GM23338 (cell line): Measurements from ENCODE around the gene HMOX1. TPM values are rescaled to one million over a fixed set of nuclear protein-coding genes. Genes with fewer than 3 reads are reported as not detected.

Experiments
- ATAC-seq: fragments of 200-7000 bp; cut with Tn5 transposase; 3 replicates; pipeline ENCODE4 v1.9.1; 2020
- DNase-seq: peaks from one replicate; pipeline ENCODE4 v3.0.0-alpha.2; 2015; ENCODE audit warnings: low spot score
- H2AFZ ChIP-seq: fragments of 200-600 bp; sonication (generic); 2 replicates; pipeline ENCODE4 v1.8.0; 2016; ENCODE audit warnings: antibody characterized with exemption, mild to moderate bottlenecking, moderate library complexity
- H3F3A ChIP-seq: fragments of 200-600 bp; sonication (generic); replicated peaks from 2 replicates; pipeline ENCODE4 v1.8.0; 2017; ENCODE audit warnings: antibody characterized with exemption, mixed run types, low read depth
- H3K27ac ChIP-seq: fragments of 200-600 bp; sonication (generic); 2 replicates; pipeline ENCODE4 v1.6.1; 2016; ENCODE audit warnings: low read depth
- H3K27me3 ChIP-seq: fragments of 200-600 bp; sonication (generic); 2 replicates; pipeline ENCODE4 v1.8.0; 2016; ENCODE audit warnings: mild to moderate bottlenecking, mixed run types, moderate library complexity; ENCODE audit not compliant: insufficient read depth
- H3K36me3 ChIP-seq: fragments of 200-600 bp; sonication (generic); 2 replicates; pipeline ENCODE4 v1.8.0; 2016; ENCODE audit warnings: mild to moderate bottlenecking; ENCODE audit not compliant: insufficient read depth
- H3K4me1 ChIP-seq: fragments of 200-600 bp; sonication (generic); 2 replicates; pipeline ENCODE4 v1.8.0; 2016; ENCODE audit warnings: mild to moderate bottlenecking, moderate library complexity; ENCODE audit not compliant: insufficient read depth
- H3K4me2 ChIP-seq: fragments of 200-600 bp; sonication (generic); 2 replicates; pipeline ENCODE4 v1.7.1; 2017; ENCODE audit warnings: mixed run types
- H3K4me3 ChIP-seq: fragments of 200-600 bp; sonication (generic); 2 replicates; pipeline ENCODE4 v1.6.1; 2016; ENCODE audit warnings: mixed run types
- H3K79me2 ChIP-seq: fragments of 200-600 bp; sonication (generic); replicated peaks from 2 replicates; pipeline ENCODE4 v1.8.0; 2017; ENCODE audit warnings: mild to moderate bottlenecking; ENCODE audit not compliant: insufficient read depth
- H3K9me2 ChIP-seq: fragments of 200-600 bp; sonication (generic); 2 replicates; pipeline ENCODE4 v1.8.0; 2017; ENCODE audit not compliant: insufficient read depth
- H4K20me1 ChIP-seq: fragments of 200-600 bp; sonication (generic); replicated peaks from 2 replicates; pipeline ENCODE4 v1.8.0; 2017; ENCODE audit warnings: mild to moderate bottlenecking; ENCODE audit not compliant: insufficient read depth
- H3K27ac Mint-ChIP-seq: 2 replicates; pipeline ENCODE4 v1.8.0; 2020; ENCODE audit warnings: inconsistent platforms, mild to moderate bottlenecking, moderate library complexity, mixed read lengths
- H3K27me3 Mint-ChIP-seq: 3 replicates; pipeline ENCODE4 v1.8.0; 2022; ENCODE audit warnings: low read depth, mild to moderate bottlenecking, moderate library complexity, mixed read lengths, inconsistent platforms; ENCODE audit not compliant: insufficient read depth, poor library complexity
- H3K36me3 Mint-ChIP-seq: 3 replicates; pipeline ENCODE4 v1.8.0; 2021; ENCODE audit warnings: low read depth, mild to moderate bottlenecking, inconsistent platforms, moderate library complexity, mixed read lengths
- H3K4me1 Mint-ChIP-seq: 3 replicates; pipeline ENCODE4 v1.8.0; 2020; ENCODE audit warnings: mild to moderate bottlenecking, inconsistent platforms, mixed read lengths
- H3K4me3 Mint-ChIP-seq: 3 replicates; pipeline ENCODE4 v1.8.0; 2021; ENCODE audit warnings: moderate library complexity, mild to moderate bottlenecking, inconsistent platforms, mixed read lengths
- H3K9me3 Mint-ChIP-seq: 3 replicates; pipeline ENCODE4 v1.8.0; 2020; ENCODE audit warnings: moderate library complexity, mild to moderate bottlenecking, inconsistent platforms, mixed read lengths
- EZH2 ChIP-seq: fragments of 200-600 bp; sonication (generic); IDR thresholded peaks from one replicate; pipeline ENCODE4 v1.8.0; 2017; ENCODE audit warnings: antibody characterized with exemption, mild to moderate bottlenecking, low read depth; ENCODE audit not compliant: unreplicated experiment
- JUNB ChIP-seq: IDR thresholded peaks from one replicate; pipeline ENCODE4 v1.6.1; 2016; ENCODE audit warnings: antibody characterized with exemption; ENCODE audit not compliant: unreplicated experiment
- NANOG ChIP-seq: IDR thresholded peaks from 2 replicates; pipeline ENCODE4 v1.6.1; 2016; ENCODE audit warnings: antibody characterized with exemption, borderline replicate concordance
- POLR2AphosphoS5 ChIP-seq: IDR thresholded peaks from 2 replicates; pipeline ENCODE4 v1.6.1; 2016; ENCODE audit warnings: antibody characterized with exemption, low read depth
- STAT1 ChIP-seq: IDR thresholded peaks from one replicate; pipeline ENCODE4 v1.6.1; 2016; ENCODE audit warnings: antibody characterized with exemption; ENCODE audit not compliant: unreplicated experiment
- ZNF114 ChIP-seq: fragments of 250-450 bp; sonication (Bioruptor Pico); IDR thresholded peaks from 2 replicates; pipeline ENCODE4 v1.5.0; 2020; ENCODE audit warnings: mild to moderate bottlenecking, moderate library complexity
- ZNF331 ChIP-seq: fragments of 250-450 bp; sonication (Bioruptor Pico); IDR thresholded peaks from 2 replicates; pipeline ENCODE4 v1.5.0; 2020; ENCODE audit warnings: low read depth, mild to moderate bottlenecking, moderate library complexity
- polyA plus RNA-seq: library from polyadenylated mRNA; unstranded; fragments of >200 nt; fragmentation: Nextera tagmentation; extraction: Ambion mirVana; gene quantifications from 2 replicates; pipeline ENCODE4 v1.2.1, GENCODE V29; 2016
- total RNA-seq: library from RNA; depleted of rRNA; stranded (reverse); fragments of >200 nt; shearing (Covaris generic); gene quantifications from 2 replicates; pipeline ENCODE4 v1.2.3, GENCODE V29; 2014
- TF ChIP-seq, protein P1 (sequence below): fragments of 250-450 bp; sonication (Bioruptor Pico); IDR thresholded peaks from 2 replicates; pipeline ENCODE4 v1.5.0; 2020; ENCODE audit warnings: mild to moderate bottlenecking, moderate library complexity

The HMOX1 gene
- total and polyA plus RNA-seq, 2 experiments from 2014 or later: 10.9 to 22.6 TPM

DNA sequence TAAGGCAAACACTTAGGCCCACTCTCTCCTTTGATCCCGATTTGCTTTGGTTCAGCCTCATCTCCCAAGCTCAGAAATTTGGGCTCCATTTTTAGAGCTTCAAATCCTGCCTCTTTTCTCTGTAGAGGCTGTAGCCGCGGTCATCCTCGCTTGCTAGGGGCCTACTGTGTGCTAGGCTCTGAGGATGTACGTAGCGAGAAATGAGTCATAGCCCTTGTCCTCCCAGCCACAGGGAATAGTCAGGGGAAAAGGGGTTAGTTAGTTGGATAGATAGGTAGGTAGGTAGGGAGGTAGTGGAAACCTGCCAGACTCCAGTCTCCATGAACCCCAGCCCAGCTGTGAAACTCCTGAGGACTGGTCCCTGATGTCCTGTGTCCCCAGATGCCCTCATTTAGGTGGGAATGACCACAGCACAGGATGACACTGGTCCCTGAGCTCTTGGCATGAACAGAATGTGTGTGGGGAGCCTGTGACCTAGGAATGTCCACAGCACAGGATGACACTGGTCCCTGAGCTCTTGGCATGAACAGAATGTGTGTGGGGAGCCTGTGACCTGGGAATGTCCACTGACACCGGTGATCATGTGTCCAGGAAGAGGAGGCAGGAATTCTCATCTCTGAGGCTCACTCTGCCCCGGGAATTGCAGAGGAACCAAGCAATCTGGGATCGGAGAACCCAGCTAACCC is 21.4 kb upstream of the HMOX1 start:
- DNase-seq: no peak
- Mint-ChIP-seq H3K27ac (no peak overlapping the region), H3K9me3 (no peaks in the 10 kb centered on the region; the same call in 2 of the 3 replicates), H3K4me1 (no peaks in the 10 kb centered on the region), H3K4me3 (no peak overlapping the region), H3K36me3 (no peaks in the 10 kb centered on the region), H3K27me3 (peaks cover 10% of the 10 kb centered on the region)
- H3K79me2 ChIP-seq: no peaks in the 10 kb centered on the region
- H3K36me3 ChIP-seq: no peaks in the 10 kb centered on the region
- no peaks in the 10 kb centered on the region for H4K20me1 ChIP-seq
- H3K4me2 ChIP-seq: no peak overlapping the region
- no peaks in the 10 kb centered on the region for H3F3A ChIP-seq
- no peaks in the 10 kb centered on the region for H3K27me3 ChIP-seq
- H3K4me3 ChIP-seq: no peak overlapping the region
- no peak for ATAC-seq
- H2AFZ ChIP-seq: 0 out of 2 replicates have a peak overlapping the region, but pooled peaks have one; percentile 7
- H3K27ac ChIP-seq: no peak overlapping the region
- no peaks in the 10 kb centered on the region for H3K9me2 ChIP-seq
- H3K4me1 ChIP-seq: no peaks in the 10 kb centered on the region
- TF ChIP-seq NANOG (no peak), POLR2AphosphoS5 (no peak)
- TF ChIP-seq, protein P1, sequence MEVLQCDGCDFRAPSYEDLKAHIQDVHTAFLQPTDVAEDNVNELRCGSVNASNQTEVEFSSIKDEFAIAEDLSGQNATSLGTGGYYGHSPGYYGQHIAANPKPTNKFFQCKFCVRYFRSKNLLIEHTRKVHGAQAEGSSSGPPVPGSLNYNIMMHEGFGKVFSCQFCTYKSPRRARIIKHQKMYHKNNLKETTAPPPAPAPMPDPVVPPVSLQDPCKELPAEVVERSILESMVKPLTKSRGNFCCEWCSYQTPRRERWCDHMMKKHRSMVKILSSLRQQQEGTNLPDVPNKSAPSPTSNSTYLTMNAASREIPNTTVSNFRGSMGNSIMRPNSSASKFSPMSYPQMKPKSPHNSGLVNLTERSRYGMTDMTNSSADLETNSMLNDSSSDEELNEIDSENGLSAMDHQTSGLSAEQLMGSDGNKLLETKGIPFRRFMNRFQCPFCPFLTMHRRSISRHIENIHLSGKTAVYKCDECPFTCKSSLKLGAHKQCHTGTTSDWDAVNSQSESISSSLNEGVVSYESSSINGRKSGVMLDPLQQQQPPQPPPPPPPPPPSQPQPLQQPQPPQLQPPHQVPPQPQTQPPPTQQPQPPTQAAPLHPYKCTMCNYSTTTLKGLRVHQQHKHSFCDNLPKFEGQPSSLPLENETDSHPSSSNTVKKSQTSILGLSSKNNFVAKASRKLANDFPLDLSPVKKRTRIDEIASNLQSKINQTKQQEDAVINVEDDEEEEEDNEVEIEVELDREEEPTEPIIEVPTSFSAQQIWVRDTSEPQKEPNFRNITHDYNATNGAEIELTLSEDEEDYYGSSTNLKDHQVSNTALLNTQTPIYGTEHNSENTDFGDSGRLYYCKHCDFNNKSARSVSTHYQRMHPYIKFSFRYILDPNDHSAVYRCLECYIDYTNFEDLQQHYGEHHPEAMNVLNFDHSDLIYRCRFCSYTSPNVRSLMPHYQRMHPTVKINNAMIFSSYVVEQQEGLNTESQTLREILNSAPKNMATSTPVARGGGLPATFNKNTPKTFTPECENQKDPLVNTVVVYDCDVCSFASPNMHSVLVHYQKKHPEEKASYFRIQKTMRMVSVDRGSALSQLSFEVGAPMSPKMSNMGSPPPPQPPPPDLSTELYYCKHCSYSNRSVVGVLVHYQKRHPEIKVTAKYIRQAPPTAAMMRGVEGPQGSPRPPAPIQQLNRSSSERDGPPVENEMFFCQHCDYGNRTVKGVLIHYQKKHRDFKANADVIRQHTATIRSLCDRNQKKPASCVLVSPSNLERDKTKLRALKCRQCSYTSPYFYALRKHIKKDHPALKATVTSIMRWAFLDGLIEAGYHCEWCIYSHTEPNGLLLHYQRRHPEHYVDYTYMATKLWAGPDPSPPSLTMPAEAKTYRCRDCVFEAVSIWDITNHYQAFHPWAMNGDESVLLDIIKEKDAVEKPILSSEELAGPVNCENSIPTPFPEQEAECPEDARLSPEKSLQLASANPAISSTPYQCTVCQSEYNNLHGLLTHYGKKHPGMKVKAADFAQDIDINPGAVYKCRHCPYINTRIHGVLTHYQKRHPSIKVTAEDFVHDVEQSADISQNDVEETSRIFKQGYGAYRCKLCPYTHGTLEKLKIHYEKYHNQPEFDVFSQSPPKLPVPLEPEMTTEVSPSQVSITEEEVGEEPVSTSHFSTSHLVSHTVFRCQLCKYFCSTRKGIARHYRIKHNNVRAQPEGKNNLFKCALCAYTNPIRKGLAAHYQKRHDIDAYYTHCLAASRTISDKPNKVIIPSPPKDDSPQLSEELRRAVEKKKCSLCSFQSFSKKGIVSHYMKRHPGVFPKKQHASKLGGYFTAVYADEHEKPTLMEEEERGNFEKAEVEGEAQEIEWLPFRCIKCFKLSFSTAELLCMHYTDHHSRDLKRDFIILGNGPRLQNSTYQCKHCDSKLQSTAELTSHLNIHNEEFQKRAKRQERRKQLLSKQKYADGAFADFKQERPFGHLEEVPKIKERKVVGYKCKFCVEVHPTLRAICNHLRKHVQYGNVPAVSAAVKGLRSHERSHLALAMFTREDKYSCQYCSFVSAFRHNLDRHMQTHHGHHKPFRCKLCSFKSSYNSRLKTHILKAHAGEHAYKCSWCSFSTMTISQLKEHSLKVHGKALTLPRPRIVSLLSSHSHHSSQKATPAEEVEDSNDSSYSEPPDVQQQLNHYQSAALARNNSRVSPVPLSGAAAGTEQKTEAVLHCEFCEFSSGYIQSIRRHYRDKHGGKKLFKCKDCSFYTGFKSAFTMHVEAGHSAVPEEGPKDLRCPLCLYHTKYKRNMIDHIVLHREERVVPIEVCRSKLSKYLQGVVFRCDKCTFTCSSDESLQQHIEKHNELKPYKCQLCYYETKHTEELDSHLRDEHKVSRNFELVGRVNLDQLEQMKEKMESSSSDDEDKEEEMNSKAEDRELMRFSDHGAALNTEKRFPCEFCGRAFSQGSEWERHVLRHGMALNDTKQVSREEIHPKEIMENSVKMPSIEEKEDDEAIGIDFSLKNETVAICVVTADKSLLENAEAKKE: no peak

DNA sequence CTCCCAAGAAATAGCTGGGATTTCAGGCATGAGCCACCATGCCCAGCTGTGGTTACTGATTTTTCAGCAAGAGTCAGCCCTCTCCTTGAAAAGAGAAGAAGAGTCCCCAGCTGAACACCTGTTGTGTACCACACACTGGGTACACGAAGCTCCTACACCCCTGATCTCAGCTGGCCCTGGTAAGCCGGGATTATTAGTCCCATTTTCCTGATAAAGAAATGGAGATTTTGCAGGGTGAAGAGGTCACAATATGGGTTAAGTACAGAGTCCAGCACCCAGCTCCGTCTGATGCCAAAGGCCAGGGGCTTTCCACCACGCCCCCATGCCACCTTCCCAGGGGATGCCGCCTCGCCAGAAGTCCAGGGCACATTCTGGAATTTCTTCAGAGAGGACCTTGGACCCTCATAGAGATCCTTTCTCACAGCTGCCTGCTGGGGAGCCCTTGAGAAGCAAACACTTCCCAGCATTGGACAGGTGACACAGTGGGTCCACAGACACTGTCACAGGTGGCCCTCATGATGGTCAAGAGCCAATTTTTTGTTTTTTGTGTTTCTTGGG is 19.8 kb upstream of the HMOX1 start:
- Mint-ChIP-seq H3K9me3 (no peaks in the 10 kb centered on the region; the same call in 2 of the 3 replicates), H3K4me3 (no peak overlapping the region), H3K36me3 (no peaks in the 10 kb centered on the region), H3K4me1 (no peaks in the 10 kb centered on the region), H3K27me3 (peaks cover 4% of the 10 kb centered on the region), H3K27ac (no peak overlapping the region)
- H3K27me3 ChIP-seq: no peaks in the 10 kb centered on the region
- no peak overlapping the region for H3K27ac ChIP-seq
- no peaks in the 10 kb centered on the region for H3K9me2 ChIP-seq
- no peaks in the 10 kb centered on the region for H3K4me1 ChIP-seq
- ATAC-seq: no peak
- H4K20me1 ChIP-seq: no peaks in the 10 kb centered on the region
- no peaks in the 10 kb centered on the region for H3K79me2 ChIP-seq
- no peaks in the 10 kb centered on the region for H3K36me3 ChIP-seq
- no peak overlapping the region for H3K4me2 ChIP-seq
- TF ChIP-seq ZNF331 (CRISPR knock-in tag): no peak
- TF ChIP-seq JUNB: no peak
- TF ChIP-seq STAT1: no peak
- TF ChIP-seq POLR2AphosphoS5: no peak
- TF ChIP-seq ZNF114 (CRISPR knock-in tag): no peak
- TF ChIP-seq EZH2: no peak
- H3F3A ChIP-seq: no peaks in the 10 kb centered on the region
- no peak for DNase-seq
- no peak overlapping the region for H2AFZ ChIP-seq
- no peak overlapping the region for H3K4me3 ChIP-seq
